Mucosa of descending colon (tissue), 3 donors: Measurements from ENCODE around the gene ACOX3. TPM values are rescaled to one million over a fixed set of nuclear protein-coding genes. Genes with fewer than 3 reads are reported as not detected.

Experiments
- ATAC-seq: fragments of 200-7000 bp; cut with Tn5 transposase; one replicate; pipeline ENCODE4 v1.9.1; 2020; ENCODE audit warnings: mild to moderate bottlenecking, moderate library complexity
- DNase-seq, 3 donors: peaks; one replicate each; pipeline ENCODE4 v3.0.0-alpha.2; 2020
- H3K36me3 ChIP-seq: fragments of 200-600 bp; one replicate; pipeline ENCODE4 v1.8.0; 2021; ENCODE audit warnings: low read depth, mild to moderate bottlenecking
- H3K4me1 ChIP-seq: fragments of 200-600 bp; one replicate; pipeline ENCODE4 v1.8.0; 2021; ENCODE audit warnings: low read depth, mild to moderate bottlenecking
- H3K4me3 ChIP-seq: fragments of 200-600 bp; one replicate; pipeline ENCODE4 v1.8.0; 2021; ENCODE audit warnings: mild to moderate bottlenecking
- H3K9me3 ChIP-seq: fragments of 200-600 bp; one replicate; pipeline ENCODE4 v1.8.0; 2021; ENCODE audit warnings: mild to moderate bottlenecking
- intact Hi-C, 2 donors: fragments of 100-400 bp; cut with DNase I in 1 of 2; cut with micrococcal nuclease in 1 of 2; formaldehyde crosslinking; loops; one replicate each; pipeline versions ENCODE4 v1.11.0 to v1.11.1; 2022; cut with DNase I, micrococcal nuclease
- total RNA-seq, 3 donors: library from RNA; stranded (reverse); fragmentation: NEBNext Ultra II Directional in 2 of 3; extraction: Animal tissue kit (Norgen Biotek cat#: 25700) in 2 of 3; gene quantifications; one replicate each; pipeline versions ENCODE4 v1.2.1 to v1.2.4, GENCODE V29; 2021 to 2023
- TF ChIP-seq, protein P1 (sequence below): fragments of 200-600 bp; IDR thresholded peaks from one replicate; pipeline ENCODE4 v1.8.0; 2022; ENCODE audit warnings: antibody characterized with exemption, mild to moderate bottlenecking
- donor health status: DM: no; HTN: no; CAD: no; lungs with moderate emphysema.
- donor health status: DM: no; HTN: no; CAD: no.
- donor health status: DM: no; HTN: yes; CAD: no.

ACOX3 gene
- total RNA-seq, 3 donors from 2014 or later: 22.4 to 34.7 (median 26.0) TPM

DNA sequence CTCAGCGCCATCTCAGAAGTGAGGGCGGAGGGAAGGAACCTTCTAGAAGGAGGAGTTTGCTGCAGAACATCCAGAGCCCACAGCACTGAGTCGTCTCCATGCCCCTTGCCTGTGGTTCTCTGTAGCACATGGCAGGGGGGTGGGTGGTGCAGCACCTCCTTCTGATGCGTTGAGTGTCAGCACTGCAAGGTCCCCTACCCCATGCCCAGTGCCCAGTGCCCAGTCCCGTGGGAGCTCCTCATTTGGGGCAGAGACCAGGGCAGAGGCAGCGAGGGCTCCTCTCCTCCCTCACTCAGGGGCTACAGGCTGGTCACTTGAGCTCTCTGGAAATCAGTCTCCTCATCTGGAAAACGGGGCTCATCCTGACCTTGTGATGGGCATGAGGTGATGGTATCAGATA lies 92.9 kb downstream of the ACOX3 start:
- Histone ChIP-seq H3K4me1 (no peaks in the 10 kb centered on the region), H3K4me3 (no peak overlapping the region), H3K36me3 (no peaks in the 10 kb centered on the region), H3K9me3 (no peaks in the 10 kb centered on the region)
- TF ChIP-seq, protein P1, sequence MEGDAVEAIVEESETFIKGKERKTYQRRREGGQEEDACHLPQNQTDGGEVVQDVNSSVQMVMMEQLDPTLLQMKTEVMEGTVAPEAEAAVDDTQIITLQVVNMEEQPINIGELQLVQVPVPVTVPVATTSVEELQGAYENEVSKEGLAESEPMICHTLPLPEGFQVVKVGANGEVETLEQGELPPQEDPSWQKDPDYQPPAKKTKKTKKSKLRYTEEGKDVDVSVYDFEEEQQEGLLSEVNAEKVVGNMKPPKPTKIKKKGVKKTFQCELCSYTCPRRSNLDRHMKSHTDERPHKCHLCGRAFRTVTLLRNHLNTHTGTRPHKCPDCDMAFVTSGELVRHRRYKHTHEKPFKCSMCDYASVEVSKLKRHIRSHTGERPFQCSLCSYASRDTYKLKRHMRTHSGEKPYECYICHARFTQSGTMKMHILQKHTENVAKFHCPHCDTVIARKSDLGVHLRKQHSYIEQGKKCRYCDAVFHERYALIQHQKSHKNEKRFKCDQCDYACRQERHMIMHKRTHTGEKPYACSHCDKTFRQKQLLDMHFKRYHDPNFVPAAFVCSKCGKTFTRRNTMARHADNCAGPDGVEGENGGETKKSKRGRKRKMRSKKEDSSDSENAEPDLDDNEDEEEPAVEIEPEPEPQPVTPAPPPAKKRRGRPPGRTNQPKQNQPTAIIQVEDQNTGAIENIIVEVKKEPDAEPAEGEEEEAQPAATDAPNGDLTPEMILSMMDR: no peak
- DNase-seq: no peak
- intact Hi-C loops: no loop called here
- ATAC-seq: no peak

DNA sequence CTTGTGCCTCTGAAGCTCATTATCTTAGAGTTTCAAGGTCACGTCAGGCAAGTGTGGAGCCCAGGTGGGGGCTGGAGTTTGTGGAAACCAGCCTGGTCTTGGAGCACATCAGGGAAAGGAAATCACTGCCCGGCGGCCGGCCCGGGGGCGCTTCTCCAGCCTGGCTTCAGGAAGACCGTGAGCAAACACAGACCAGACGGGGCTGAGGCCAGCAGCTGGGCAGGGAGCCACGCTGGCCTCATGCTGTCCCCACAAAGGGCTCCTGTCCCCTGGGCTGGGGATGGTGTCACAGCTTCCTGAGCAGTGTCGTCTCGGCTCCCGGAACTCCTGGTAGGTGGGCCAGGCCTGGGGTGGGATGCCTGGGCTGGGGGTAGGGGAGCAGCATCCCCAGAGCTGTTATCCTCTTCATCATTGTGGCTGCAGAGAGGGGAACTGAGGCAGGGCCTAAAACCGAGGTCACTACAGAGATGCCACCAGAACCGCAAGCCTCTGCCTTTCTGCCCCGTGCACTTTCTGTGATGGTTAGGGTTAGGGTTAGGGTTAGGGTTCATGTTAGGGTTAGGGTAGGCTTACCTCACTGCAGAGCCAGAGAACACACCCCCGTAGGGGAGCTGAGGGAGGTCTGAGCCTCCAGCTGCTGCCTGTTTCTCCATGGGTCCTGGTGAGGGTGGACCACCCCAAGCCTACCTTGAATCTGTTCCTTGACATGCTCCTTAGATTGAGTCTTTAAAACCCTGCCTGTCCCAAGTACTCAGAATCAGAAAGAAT lies 93.5 kb downstream of the ACOX3 start:
- ATAC-seq (no peak), DNase-seq (no peak)
- Histone ChIP-seq H3K4me1 (no peaks in the 10 kb centered on the region), H3K4me3 (no peak overlapping the region), H3K36me3 (no peaks in the 10 kb centered on the region), H3K9me3 (no peaks in the 10 kb centered on the region)
- TF ChIP-seq, protein P1: no peak
- intact Hi-C loops: no loop called here

DNA sequence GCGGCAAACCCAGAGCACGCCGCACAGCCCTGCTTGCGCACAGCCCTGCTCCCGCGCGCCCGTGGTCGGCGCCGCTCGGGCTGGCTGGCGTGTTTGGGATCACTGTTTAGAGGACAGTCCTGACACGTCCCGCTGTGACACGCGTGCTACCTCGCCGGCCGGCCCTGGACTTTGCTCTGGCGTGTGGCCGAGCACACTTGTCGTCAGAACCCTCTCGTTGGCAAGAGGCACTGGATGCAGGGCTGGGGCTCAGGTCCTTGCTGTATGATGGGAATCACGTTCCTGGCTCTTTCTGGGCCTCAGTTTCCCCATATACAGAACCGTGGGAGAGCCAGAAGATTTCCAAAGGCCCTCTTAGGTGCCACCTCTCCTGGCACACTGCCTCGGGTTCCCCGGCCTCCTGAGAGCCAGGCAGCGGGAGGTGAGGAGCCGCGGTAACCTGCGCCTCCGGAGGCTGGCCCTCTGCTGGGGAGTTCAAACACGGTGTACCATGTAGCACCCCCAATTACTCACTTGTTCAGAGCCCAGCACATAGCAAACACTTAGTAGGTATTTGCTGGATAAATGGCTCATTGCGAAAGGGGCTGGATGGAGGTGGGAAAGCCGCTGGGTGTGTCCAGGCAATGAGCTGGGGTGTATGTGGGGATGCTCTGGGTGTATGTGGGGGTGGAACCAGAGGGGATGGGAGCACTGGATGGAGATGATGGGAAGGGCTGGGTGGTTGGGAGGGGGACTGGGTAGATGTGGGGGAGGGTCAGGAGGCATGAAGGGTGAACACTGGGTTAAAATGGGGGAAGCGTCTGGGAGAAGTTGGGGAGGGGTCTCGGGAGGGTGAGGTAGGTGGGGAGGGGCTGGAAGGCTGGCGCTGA lies 94.3 kb downstream of the ACOX3 start:
- intact Hi-C loops: no loop called here
- ATAC-seq (no peak), DNase-seq (no peak)
- H3K4me1 ChIP-seq: no peaks in the 10 kb centered on the region
- H3K9me3 ChIP-seq: no peaks in the 10 kb centered on the region
- TF ChIP-seq, protein P1: no peak
- no peaks in the 10 kb centered on the region for H3K36me3 ChIP-seq
- H3K4me3 ChIP-seq: no peak overlapping the region

DNA sequence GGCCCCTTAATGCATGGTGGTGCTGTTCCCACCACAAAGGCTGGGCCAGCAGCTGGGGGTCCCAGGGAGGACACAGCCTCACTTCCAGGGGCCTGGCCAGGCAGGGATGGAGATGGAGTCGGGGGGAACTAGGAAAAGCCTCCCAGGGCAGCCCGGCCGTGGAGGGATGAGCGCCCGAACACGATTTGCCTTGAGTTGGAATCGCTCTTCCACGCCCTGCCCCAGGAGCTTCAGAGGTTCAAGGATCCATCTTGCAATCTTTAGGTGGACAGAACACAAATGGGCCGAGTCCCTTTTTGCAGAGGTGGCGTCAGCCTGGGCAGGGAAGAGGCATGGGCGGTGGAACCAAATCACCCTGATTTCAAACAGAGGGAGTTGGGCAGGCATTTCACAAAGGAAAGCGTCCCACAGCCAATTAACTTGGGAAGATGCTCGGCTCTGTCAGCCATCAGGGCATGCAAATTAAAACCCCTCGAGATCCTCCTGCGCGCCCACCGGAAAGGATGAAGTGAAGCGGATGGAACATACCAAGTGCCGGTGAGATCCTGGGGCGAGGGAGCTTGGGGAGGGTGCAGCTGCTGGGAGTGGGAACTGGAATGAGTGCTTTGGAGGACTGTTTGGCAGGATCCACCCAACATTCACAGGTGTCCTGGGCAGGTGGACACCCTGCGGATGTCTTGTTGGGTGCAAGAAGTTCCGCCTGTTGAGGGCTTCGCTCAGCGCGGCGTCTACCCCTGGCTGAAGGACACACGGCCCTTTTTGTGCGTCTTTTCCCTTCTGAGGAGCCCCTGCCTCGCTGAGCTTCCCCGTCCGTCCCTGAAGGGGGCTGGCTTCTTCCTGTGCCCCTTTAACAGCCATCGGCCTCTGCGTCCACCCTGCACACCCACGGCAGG lies 95.2 kb downstream of the ACOX3 start:
- DNase-seq (no peak), ATAC-seq (no peak)
- no peaks in the 10 kb centered on the region for H3K9me3 ChIP-seq
- no peaks in the 10 kb centered on the region for H3K36me3 ChIP-seq
- H3K4me3 ChIP-seq: no peak overlapping the region
- no peaks in the 10 kb centered on the region for H3K4me1 ChIP-seq
- TF ChIP-seq, protein P1: no peak
- intact Hi-C loops: no loop called here

DNA sequence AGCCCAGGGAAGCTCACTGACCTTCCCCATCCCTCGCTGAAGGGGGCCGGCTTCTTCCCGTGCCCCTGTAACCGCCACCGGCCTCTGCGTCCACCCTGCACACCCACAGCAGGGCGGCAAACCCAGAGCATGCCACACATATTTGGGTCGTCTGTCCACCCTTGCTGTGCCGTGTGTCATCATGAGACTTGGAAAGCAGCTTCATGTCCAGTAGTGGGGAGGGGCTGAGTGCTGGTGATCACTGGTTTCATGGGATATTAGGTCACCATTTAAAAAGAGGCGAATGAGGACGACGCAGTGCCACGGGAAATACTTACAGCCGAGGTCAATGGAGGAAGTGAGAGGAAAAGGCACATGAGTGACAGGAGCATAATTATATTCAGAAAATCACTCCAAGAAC lies 96.1 kb downstream of the ACOX3 start:
- intact Hi-C loops: no loop called here
- no peaks in the 10 kb centered on the region for H3K4me1 ChIP-seq

More for the DNA sequence above, 96.1 kb downstream of the ACOX3 start:
- DNase-seq (no peak), ATAC-seq (no peak)
- H3K9me3 ChIP-seq: no peaks in the 10 kb centered on the region
- TF ChIP-seq, protein P1: no peak
- H3K36me3 ChIP-seq: no peaks in the 10 kb centered on the region
- no peak overlapping the region for H3K4me3 ChIP-seq
